Left ventricle myocardium inferior (tissue), 1 donor: ENCODE measurements around the gene ADNP2. TPM values are rescaled to one million over a fixed set of nuclear protein-coding genes. Genes with fewer than 3 reads are reported as not detected.

ENCODE experiments used
- DNase-seq: peaks from one replicate; pipeline ENCODE4 v3.0.0-alpha.2; 2020
- H3K27ac ChIP-seq: fragments of 200-600 bp; replicated peaks from 2 replicates; pipeline ENCODE4 v1.8.0; 2021
- H3K27me3 ChIP-seq: fragments of 200-600 bp; 2 replicates; pipeline ENCODE4 v1.8.0; 2021; ENCODE audit warnings: low read depth
- H3K36me3 ChIP-seq: fragments of 200-600 bp; 2 replicates; pipeline ENCODE4 v1.8.0; 2021
- H3K4me1 ChIP-seq: fragments of 200-600 bp; 2 replicates; pipeline ENCODE4 v1.8.0; 2021
- H3K4me3 ChIP-seq: fragments of 200-600 bp; 2 replicates; pipeline ENCODE4 v1.8.0; 2021; ENCODE audit warnings: mild to moderate bottlenecking, moderate library complexity
- H3K9me3 ChIP-seq: fragments of 200-600 bp; replicated peaks from 2 replicates; pipeline ENCODE4 v1.8.0; 2021
- intact Hi-C: fragments of 100-400 bp; cut with micrococcal nuclease; formaldehyde crosslinking; loops from one replicate; pipeline ENCODE4 v1.11.0; 2022
- total RNA-seq: library from RNA; stranded (reverse); fragmentation: NEBNext Ultra II Directional; extraction: Animal tissue kit (Norgen Biotek cat#: 25700); gene quantifications from one replicate; pipeline ENCODE4 v1.2.1, GENCODE V29; 2021
- TF ChIP-seq, protein P1 (sequence below): fragments of 200-600 bp; IDR thresholded peaks from 2 replicates; pipeline ENCODE4 v1.8.0; 2021; ENCODE audit warnings: antibody characterized with exemption, mild to moderate bottlenecking, borderline replicate concordance
- donor health status: DM: no; HTN: yes; CAD: no; lungs with severe emphysema.

The ADNP2 gene
- total RNA-seq, 1 donor from 2014 or later = 7.5 TPM

DNA sequence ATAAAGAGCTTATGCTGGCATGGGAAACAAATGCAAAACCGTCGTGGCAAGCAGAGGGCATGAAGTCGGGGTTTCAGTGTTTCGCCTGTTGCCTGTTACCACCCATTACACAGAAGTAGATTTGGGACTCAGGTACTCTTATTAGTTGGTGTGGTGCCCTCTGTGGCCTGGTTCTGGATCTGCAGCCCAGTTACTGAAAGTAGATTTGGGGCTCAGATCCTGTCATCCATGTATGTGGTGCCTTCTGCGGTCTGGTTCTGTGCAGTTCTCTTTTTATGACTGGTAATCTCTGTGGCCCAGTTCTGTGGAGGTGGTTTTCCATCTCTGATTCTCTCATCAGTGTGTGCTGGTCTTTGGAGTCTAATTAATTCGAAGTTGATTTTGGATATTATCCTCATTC, 45.2 kb downstream of the ADNP2 start:
- H3K27me3 ChIP-seq = no peaks in the 10 kb centered on the region
- TF ChIP-seq, protein P1, sequence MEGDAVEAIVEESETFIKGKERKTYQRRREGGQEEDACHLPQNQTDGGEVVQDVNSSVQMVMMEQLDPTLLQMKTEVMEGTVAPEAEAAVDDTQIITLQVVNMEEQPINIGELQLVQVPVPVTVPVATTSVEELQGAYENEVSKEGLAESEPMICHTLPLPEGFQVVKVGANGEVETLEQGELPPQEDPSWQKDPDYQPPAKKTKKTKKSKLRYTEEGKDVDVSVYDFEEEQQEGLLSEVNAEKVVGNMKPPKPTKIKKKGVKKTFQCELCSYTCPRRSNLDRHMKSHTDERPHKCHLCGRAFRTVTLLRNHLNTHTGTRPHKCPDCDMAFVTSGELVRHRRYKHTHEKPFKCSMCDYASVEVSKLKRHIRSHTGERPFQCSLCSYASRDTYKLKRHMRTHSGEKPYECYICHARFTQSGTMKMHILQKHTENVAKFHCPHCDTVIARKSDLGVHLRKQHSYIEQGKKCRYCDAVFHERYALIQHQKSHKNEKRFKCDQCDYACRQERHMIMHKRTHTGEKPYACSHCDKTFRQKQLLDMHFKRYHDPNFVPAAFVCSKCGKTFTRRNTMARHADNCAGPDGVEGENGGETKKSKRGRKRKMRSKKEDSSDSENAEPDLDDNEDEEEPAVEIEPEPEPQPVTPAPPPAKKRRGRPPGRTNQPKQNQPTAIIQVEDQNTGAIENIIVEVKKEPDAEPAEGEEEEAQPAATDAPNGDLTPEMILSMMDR = peak; percentile 35
- no peak overlapping the region for H3K4me3 ChIP-seq
- no peaks in the 10 kb centered on the region for H3K4me1 ChIP-seq
- no peaks in the 10 kb centered on the region for H3K9me3 ChIP-seq
- H3K27ac ChIP-seq = no peak overlapping the region
- no peak for DNase-seq
- intact Hi-C loops = no loop called here
- H3K36me3 ChIP-seq = no peaks in the 10 kb centered on the region

DNA sequence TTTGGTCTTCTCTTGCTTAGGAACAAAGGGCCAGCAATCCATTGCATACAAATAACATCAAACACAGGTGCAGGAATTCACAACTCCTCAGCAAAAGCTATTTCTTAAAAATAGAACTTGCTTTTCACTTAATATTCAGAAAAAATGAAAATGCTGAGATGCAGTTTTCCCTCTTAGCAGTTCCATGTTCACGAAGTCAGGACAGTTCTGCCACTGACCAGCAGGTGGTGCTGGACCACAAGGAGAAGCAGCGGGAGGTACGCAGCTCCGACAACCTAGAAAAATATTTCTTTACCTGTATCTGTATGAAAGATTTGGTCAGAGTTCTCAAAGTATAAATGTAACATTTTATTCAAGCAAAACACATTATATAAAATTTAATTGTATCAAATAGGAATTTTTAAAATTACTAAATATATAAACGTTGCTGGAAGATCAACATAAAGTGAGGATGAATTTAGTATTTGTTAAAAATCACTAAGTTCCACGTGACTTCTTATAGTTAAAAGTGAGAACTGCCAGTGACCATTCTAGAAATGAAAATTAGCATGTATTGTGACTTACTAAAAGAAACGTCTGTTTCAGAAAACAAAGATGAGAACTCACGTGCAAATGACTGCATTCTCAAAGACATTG, 48.8 kb downstream of the ADNP2 start:
- Histone ChIP-seq H3K4me3 (no peak overlapping the region), H3K9me3 (no peaks in the 10 kb centered on the region), H3K27ac (no peak overlapping the region), H3K36me3 (no peaks in the 10 kb centered on the region), H3K27me3 (peaks cover 9% of the 10 kb centered on the region), H3K4me1 (no peaks in the 10 kb centered on the region)
- TF ChIP-seq, protein P1 = peak; percentile 98
- intact Hi-C loops = no loop called here
- peak; percentile 76 for DNase-seq

DNA sequence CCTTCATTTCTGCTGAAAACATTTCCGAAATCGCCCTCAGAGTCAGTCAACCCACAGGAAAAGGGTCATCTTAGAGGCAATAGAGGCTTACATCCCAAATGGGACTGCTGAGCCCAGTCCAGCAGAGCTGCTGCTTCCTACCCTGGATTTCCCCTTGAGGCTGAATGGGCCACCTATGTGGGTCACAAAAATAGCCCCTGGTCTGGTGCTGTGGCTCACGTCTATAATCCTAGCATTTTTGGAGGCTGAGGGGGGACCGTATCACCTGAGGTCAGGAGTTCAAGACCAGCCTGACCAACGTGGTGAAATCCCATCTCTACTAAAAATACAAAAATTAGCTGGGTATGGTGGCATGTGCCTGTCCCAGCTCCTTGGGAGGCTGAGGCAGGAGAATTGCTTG, 49.3 kb downstream of the ADNP2 start:
- TF ChIP-seq, protein P1 = no peak
- H3K4me3 ChIP-seq = no peak overlapping the region
- no peak overlapping the region for H3K27ac ChIP-seq
- no peaks in the 10 kb centered on the region for H3K36me3 ChIP-seq
- intact Hi-C loops = no loop called here
- no peaks in the 10 kb centered on the region for H3K4me1 ChIP-seq
- no peak for DNase-seq
- peaks cover 9% of the 10 kb centered on the region for H3K27me3 ChIP-seq
- no peaks in the 10 kb centered on the region for H3K9me3 ChIP-seq

DNA sequence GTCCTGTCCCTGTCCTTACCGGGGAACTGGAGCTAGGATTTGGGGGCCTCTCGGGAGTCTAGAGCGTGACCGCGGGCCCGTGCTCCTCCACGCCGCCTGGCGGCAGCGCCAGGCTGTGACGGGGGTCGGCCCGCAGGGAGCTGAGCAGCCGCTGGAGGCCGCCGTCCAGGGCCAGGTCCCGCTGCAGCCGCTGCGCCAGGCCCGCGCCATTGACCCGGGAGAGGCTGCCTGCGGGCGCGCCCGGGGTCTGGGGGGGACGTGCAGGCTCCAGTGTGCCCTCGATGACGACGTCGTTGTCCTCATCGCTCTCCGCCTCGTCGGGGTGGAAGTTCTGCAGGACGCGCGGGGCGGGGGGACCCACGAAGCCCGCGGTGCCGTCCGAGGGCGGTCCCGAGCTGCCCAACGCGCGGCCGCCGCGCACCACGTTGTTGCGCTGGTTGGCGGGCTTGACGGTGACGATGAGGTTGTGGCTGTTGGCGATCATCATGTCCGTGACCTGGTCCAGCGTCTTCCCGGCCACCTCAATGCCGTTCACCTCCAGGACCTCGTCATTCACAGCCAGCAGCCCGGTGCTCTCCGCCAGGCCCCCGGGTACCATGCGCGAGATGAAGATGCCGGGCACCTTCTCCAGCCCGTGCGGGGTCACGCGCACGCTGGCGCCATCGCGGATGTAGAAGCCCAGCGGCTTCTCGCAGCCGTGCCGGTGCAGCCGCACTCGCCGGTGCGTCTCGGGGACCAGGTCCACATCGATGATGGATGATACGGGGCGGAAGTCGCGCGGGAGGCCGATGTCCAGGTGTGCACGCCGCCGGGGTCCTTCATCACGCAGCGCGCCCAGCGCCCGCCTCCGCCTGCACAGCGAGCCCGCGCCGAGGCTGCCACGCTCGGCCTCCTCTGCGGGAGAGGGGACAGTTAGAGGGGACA, 50.9 kb downstream of the ADNP2 start:
- intact Hi-C loops = no loop called here
- DNase-seq = peak; percentile 32
- H3K4me3 ChIP-seq = peak overlapping the region; percentile 55

DNA sequence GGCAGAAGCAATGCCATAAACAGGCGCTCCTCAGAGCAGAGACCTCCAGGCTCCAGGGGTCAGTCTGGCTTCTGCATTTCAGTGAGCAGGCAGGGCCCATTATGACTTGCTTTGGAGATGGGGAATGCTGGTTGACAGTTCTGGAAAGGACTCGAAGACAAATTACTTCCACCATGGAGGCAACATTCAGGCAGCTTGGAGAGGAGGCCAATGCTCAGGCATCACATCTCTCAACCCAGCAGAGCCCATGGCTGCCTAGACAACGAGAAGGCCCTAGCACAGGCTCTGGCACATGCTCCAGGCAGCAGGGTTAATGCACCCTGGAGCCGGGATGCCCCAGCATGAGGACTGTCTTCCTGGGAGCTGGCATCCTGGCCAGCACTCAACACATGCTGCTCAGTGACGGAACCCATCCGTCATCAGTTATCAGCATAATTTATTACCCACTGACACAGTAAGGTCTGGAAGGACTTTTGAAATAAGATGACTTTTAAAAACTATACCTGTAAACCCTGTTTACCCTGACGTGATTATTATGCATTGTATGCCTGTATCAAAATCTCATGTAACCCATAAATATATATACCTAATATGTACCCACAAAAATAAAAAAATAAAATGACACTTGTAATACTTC, 52.8 kb downstream of the ADNP2 start:
- Histone ChIP-seq H3K4me1 (no peaks in the 10 kb centered on the region), H3K27me3 (peaks cover 9% of the 10 kb centered on the region)
- intact Hi-C loops = no loop called here

More for the DNA sequence above, 50.9 kb downstream of the ADNP2 start:
- Histone ChIP-seq H3K27me3 (peaks cover 9% of the 10 kb centered on the region), H3K4me1 (no peaks in the 10 kb centered on the region), H3K9me3 (peaks cover 12% of the 10 kb centered on the region), H3K36me3 (no peaks in the 10 kb centered on the region), H3K27ac (no peak overlapping the region)
- TF ChIP-seq, protein P1 = peak; percentile 72

More for the DNA sequence above, 52.8 kb downstream of the ADNP2 start:
- Histone ChIP-seq H3K36me3 (no peaks in the 10 kb centered on the region), H3K9me3 (peaks cover 23% of the 10 kb centered on the region), H3K27ac (no peak overlapping the region), H3K4me3 (no peak overlapping the region)
- no peak for DNase-seq
- TF ChIP-seq, protein P1 = no peak
